GM12891 (cell line): Measurements from ENCODE around the gene CEP19.

Source experiments
- POLR2A ChIP-seq: IDR thresholded peaks from 2 replicates; pipeline ENCODE4 v1.6.1; 2011; ENCODE audit warnings: low read depth, low read length, control low read depth
- POLR2AphosphoS5 ChIP-seq: IDR thresholded peaks from 2 replicates; pipeline ENCODE4 v1.6.1; 2011; ENCODE audit warnings: low read depth, low read length, control low read depth
- POU2F2 ChIP-seq: IDR thresholded peaks from 2 replicates; pipeline ENCODE4 v1.6.1; 2011; ENCODE audit warnings: low read depth, mild to moderate bottlenecking, control low read depth, low read length, moderate library complexity
- TAF1 ChIP-seq: IDR thresholded peaks from 2 replicates; pipeline ENCODE4 v1.6.1; 2011; ENCODE audit warnings: low read depth, low read length, control low read depth

DNA sequence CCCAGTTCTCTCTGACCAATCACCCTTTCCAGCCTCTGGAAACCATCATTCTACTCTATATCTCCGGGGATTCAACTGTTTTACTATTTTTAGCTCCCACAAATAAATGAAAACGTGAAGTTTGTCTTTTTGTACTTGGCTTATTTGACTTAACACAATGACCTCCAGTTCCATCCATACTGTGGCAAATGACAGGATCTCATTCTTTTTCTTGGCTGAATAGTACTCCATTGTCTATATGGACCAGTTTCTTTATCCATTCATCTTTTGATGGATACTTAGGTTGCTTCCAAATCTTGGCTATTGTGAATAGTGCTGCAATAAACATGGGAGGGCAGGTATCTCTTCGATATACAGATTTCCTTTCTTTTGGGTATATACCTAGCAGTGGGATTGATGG is 38.4 kb downstream of the CEP19 start:
- TF ChIP-seq POLR2AphosphoS5: no peak
- no peak for TF ChIP-seq POLR2A
- TF ChIP-seq POU2F2: no peak
- no peak for TF ChIP-seq TAF1
